ENCODE data around the gene INTS1. TPM values are rescaled to one million over a fixed set of nuclear protein-coding genes. Genes with fewer than 3 reads are reported as not detected.
"Not testable (repeated sequence)": the region's sequence is repeated elsewhere in the genome, so short reads cannot be mapped to it uniquely, and the experiment has no call there.

INTS1 gene
- total RNA-seq, 1 donor from 2014 or later: 89.5 TPM

GRCh38 chr7:1531263-1531978 lies 27.2 kb upstream of the INTS1 start:
- peak overlapping the region; percentile 94 for H3K27ac Mint-ChIP-seq
- peaks cover 4% of the 10 kb centered on the region for H3K27me3 Mint-ChIP-seq
- peak overlapping the region; percentile 91 for H3K4me3 Mint-ChIP-seq

GRCh38 chr7:1530946-1531262 lies 26.7 kb upstream of the INTS1 start:
- intact Hi-C loops (cut with micrococcal nuclease): loop anchor here (5.0 kb wide), 1 partner anchor 369 kb away; the partner anchor contains the start of gene ZFAND2A
- Mint-ChIP-seq H3K4me3 (no peak overlapping the region), H3K9me3 (no peaks in the 10 kb centered on the region), H3K27me3 (peaks cover 5% of the 10 kb centered on the region), H3K36me3 (ENCODE audit: low read depth) (no peaks in the 10 kb centered on the region), H3K4me1 (peaks cover 21% of the 10 kb centered on the region), H3K27ac (no peak overlapping the region)
- no peak for DNase-seq

More at GRCh38 chr7:1531263-1531978, 27.2 kb upstream of the INTS1 start:
- DNase-seq: peak; percentile 86
- peaks cover 22% of the 10 kb centered on the region for H3K4me1 Mint-ChIP-seq
- H3K9me3 Mint-ChIP-seq: no peaks in the 10 kb centered on the region
- intact Hi-C loops (cut with micrococcal nuclease): loop anchor here (5.0 kb wide), 1 partner anchor 369 kb away; the partner anchor contains the start of gene ZFAND2A
- peaks cover 2% of the 10 kb centered on the region for H3K36me3 Mint-ChIP-seq (ENCODE audit: low read depth)

- DNase-seq: peak; percentile 65
- peak overlapping the region; percentile 70 for H3K4me3 Mint-ChIP-seq
- peaks cover 23% of the 10 kb centered on the region for H3K4me1 Mint-ChIP-seq
- peaks cover 11% of the 10 kb centered on the region for H3K27me3 Mint-ChIP-seq
- intact Hi-C loops (cut with micrococcal nuclease): loop anchor here (5.0 kb wide), 1 partner anchor 367 kb away; the partner anchor contains the start of gene ZFAND2A
- no peaks in the 10 kb centered on the region for H3K36me3 Mint-ChIP-seq (ENCODE audit: low read depth)
- no peak overlapping the region for H3K27ac Mint-ChIP-seq
- H3K9me3 Mint-ChIP-seq: no peaks in the 10 kb centered on the region
These were observed 25.4 kb upstream of the INTS1 start for GRCh38 chr7:1529383-1530116.

- H3K27ac Mint-ChIP-seq: no peak overlapping the region
- H3K36me3 Mint-ChIP-seq (ENCODE audit: low read depth): no peaks in the 10 kb centered on the region
- intact Hi-C loops (cut with micrococcal nuclease): no loop called here
- H3K4me1 Mint-ChIP-seq: peaks cover 4% of the 10 kb centered on the region
- H3K9me3 Mint-ChIP-seq: no peaks in the 10 kb centered on the region
- peaks cover 11% of the 10 kb centered on the region for H3K27me3 Mint-ChIP-seq
- no peak overlapping the region for H3K4me3 Mint-ChIP-seq
- no peak for DNase-seq
These were observed 22.1 kb upstream of the INTS1 start for GRCh38 chr7:1526271-1526754.

- Mint-ChIP-seq H3K36me3 (ENCODE audit: low read depth) (no peaks in the 10 kb centered on the region), H3K4me1 (peaks cover 4% of the 10 kb centered on the region), H3K4me3 (no peak overlapping the region), H3K27ac (no peak overlapping the region), H3K27me3 (peaks cover 11% of the 10 kb centered on the region), H3K9me3 (no peaks in the 10 kb centered on the region)
- DNase-seq: no peak
- intact Hi-C loops (cut with micrococcal nuclease): no loop called here
These were observed 21.2 kb upstream of the INTS1 start for GRCh38 chr7:1525409-1525808.

- intact Hi-C loops (cut with micrococcal nuclease): no loop called here
- H3K4me1 Mint-ChIP-seq: peaks cover 2% of the 10 kb centered on the region
- H3K27me3 Mint-ChIP-seq: peaks cover 11% of the 10 kb centered on the region
- H3K9me3 Mint-ChIP-seq: peaks cover 9% of the 10 kb centered on the region
- DNase-seq: no peak
- no peaks in the 10 kb centered on the region for H3K36me3 Mint-ChIP-seq (ENCODE audit: low read depth)
- H3K27ac Mint-ChIP-seq: no peak overlapping the region
- no peak overlapping the region for H3K4me3 Mint-ChIP-seq
These were observed 19.7 kb upstream of the INTS1 start for GRCh38 chr7:1523844-1524243.

GRCh38 chr7:1523208-1523607 lies 19.0 kb upstream of the INTS1 start:
- Mint-ChIP-seq H3K27me3 (peaks cover 11% of the 10 kb centered on the region), H3K4me3 (no peak overlapping the region), H3K27ac (no peak overlapping the region), H3K9me3 (peaks cover 9% of the 10 kb centered on the region), H3K36me3 (ENCODE audit: low read depth) (no peaks in the 10 kb centered on the region), H3K4me1 (peaks cover 2% of the 10 kb centered on the region)
- no peak for DNase-seq
- intact Hi-C loops (cut with micrococcal nuclease): no loop called here

- Mint-ChIP-seq H3K9me3 (peaks cover 9% of the 10 kb centered on the region), H3K4me3 (no peak overlapping the region), H3K4me1 (peaks cover 2% of the 10 kb centered on the region), H3K27ac (no peak overlapping the region), H3K27me3 (peaks cover 7% of the 10 kb centered on the region), H3K36me3 (ENCODE audit: low read depth) (no peaks in the 10 kb centered on the region)
- intact Hi-C loops (cut with micrococcal nuclease): no loop called here
- DNase-seq: no peak
These were observed 17.3 kb upstream of the INTS1 start for GRCh38 chr7:1521456-1521855.

- Mint-ChIP-seq H3K9me3 (peaks cover 9% of the 10 kb centered on the region), H3K27me3 (peaks cover 4% of the 10 kb centered on the region), H3K36me3 (ENCODE audit: low read depth) (no peaks in the 10 kb centered on the region), H3K4me1 (no peaks in the 10 kb centered on the region), H3K4me3 (no peak overlapping the region), H3K27ac (no peak overlapping the region)
- intact Hi-C loops (cut with micrococcal nuclease): no loop called here
- DNase-seq: no peak
These were observed 16.5 kb upstream of the INTS1 start for GRCh38 chr7:1520539-1521234.

- DNase-seq; H3K36me3 Mint-ChIP-seq (ENCODE audit: low read depth); H3K4me1 Mint-ChIP-seq; H3K27ac Mint-ChIP-seq; H3K9me3 Mint-ChIP-seq; intact Hi-C loops (cut with micrococcal nuclease); H3K27me3 Mint-ChIP-seq; H3K4me3 Mint-ChIP-seq: not testable (repeated sequence)
These were observed 15.2 kb upstream of the INTS1 start for GRCh38 chr7:1519322-1519922.

DNA sequence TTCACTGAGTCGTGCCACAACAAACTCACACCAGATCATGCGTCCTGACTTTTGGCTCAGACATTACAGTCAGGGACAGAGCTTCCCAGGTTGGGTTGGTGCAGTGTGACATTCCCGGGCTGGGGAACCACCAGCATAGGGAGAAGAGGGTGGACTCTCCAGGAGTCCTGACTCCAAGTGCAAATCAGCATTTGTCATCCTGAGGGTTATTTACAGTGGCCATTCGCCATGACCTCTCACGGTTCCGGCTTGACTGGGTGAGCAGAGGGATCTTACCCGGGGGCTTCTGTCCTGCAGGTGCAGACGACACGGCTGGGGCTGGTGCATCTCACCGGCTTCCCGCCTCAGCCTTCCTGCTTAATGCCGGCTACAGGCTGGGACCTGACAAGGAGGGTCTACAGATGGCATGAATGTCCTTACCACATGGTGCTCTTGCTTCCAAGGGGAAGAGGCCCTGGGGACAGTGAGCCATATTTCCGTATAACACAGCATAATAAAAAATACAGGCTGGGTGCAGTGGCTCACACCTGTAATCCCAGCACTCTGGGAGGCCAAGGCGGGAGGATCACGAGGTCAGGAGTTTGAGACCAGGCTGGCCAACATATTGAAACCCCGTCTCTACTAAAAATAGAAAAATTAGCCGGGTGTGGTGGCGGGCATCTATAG lies 12.5 kb upstream of the INTS1 start:
- Mint-ChIP-seq H3K36me3 (ENCODE audit: low read depth) (no peaks in the 10 kb centered on the region), H3K27me3 (no peaks in the 10 kb centered on the region), H3K4me3 (no peak overlapping the region), H3K4me1 (peaks cover 5% of the 10 kb centered on the region), H3K9me3 (peaks cover 9% of the 10 kb centered on the region), H3K27ac (no peak overlapping the region)
- DNase-seq: no peak
- intact Hi-C loops (cut with micrococcal nuclease): no loop called here

- H3K27ac Mint-ChIP-seq; H3K9me3 Mint-ChIP-seq; DNase-seq; intact Hi-C loops (cut with micrococcal nuclease); H3K4me3 Mint-ChIP-seq; H3K4me1 Mint-ChIP-seq; H3K27me3 Mint-ChIP-seq; H3K36me3 Mint-ChIP-seq (ENCODE audit: low read depth): not testable (repeated sequence)
These were observed 11.3 kb upstream of the INTS1 start for GRCh38 chr7:1515509-1515967.

DNA sequence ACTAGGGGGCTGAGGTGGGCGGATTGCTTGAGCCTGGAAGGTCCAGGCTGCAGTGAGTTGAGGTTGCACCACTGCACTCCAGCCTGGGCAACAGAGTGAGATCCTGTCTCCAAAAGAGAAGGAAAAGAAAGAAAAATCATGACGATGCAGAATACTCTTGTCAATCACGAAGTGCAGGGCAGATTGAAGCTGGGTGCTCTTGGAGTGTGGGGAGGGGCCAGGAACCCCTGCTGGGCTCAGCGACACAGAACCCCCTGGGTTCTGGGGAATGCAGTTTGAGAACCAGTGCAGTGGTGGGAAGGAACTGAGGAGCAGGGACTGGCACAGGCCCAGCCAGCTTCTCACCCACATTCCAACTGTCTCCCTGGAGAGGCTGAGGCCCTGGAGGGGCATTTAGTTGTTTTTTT lies 10.8 kb upstream of the INTS1 start:
- Mint-ChIP-seq H3K27ac (no peak overlapping the region), H3K4me3 (no peak overlapping the region), H3K9me3 (peaks cover 7% of the 10 kb centered on the region), H3K4me1 (peaks cover 5% of the 10 kb centered on the region), H3K36me3 (ENCODE audit: low read depth) (no peaks in the 10 kb centered on the region), H3K27me3 (no peaks in the 10 kb centered on the region)
- no peak for DNase-seq
- intact Hi-C loops (cut with micrococcal nuclease): no loop called here

All from activated CD4-positive, alpha-beta T cell treated with anti-CD3 and anti-CD28 coated beads, Interleukin-2, amount 10 ng/mL, durations not matched to agents 24 days and 14 days (primary cell).